ENCODE measurements around the gene PCK2. TPM values are rescaled to one million over a fixed set of nuclear protein-coding genes. Genes with fewer than 3 reads are reported as not detected.

PCK2 gene
- total RNA-seq, 1 donor from 2014 or later = 5.8 TPM

GRCh38 chr14:24062216-24062980 is 31.7 kb upstream of the PCK2 start:
- DNase-seq = no peak

- DNase-seq = no peak
Measured at GRCh38 chr14:24063263-24063836, 30.8 kb upstream of the PCK2 start.

GRCh38 chr14:24064091-24064795 is 29.9 kb upstream of the PCK2 start:
- no peak for DNase-seq

- no peak for DNase-seq
Measured at GRCh38 chr14:24064856-24065255, 29.3 kb upstream of the PCK2 start.

DNA sequence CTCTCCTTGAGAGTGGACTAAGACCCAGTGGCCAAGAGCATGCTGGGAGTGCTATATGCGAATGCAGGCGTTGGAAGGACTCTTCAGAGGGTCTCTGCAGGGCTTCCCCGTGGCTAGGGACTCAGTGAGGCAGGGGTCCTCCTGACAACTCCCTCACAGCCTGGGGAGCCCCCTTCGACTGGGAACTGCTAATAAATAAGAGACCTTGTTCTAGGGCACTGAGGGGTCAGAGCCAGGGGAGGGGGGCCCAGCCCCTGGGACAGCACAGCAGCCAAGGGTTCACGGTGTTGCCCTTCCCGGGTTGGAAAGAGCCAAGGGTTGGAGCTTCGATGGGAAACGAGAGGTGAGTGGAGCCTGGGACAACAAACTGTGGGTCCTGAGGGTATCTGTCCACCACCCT is 28.7 kb upstream of the PCK2 start:
- no peak for DNase-seq

DNA sequence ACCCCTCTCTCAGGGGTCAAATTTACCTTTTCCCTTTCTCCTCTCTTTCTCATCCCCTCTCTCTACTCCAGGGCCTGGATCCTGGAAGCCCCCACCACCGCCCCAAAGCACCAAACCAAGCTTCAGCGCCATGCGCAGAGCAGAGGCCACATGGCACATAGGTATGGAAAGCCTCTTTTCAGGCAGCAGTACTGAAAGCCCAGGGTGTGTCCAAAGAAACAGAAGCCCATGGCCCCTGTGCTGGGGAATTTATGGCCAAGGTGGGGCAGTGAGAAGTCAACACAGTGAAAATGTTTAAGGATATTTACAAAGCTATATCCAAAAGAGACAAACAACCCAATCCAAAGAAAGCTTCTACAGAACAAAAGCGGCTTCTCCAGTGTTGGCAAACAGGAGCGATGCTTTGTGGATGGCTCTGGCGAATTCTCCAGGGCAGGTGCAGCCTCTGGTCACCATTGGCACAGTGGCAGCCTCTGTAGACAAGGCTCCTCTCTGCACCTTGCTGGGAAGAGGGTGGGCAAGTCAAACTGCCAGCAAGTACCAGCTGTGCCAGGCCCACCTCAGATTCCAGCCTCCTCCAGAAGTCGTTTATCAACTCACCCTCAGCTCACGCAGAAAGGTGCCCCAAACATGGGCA is 27.5 kb upstream of the PCK2 start:
- DNase-seq = no peak

- no peak for DNase-seq
Measured at GRCh38 chr14:24067133-24068082, 26.7 kb upstream of the PCK2 start.

- no peak for DNase-seq
Measured at GRCh38 chr14:24068711-24069410, 25.2 kb upstream of the PCK2 start.

GRCh38 chr14:24069411-24069735 is 24.7 kb upstream of the PCK2 start:
- DNase-seq = no peak

DNA sequence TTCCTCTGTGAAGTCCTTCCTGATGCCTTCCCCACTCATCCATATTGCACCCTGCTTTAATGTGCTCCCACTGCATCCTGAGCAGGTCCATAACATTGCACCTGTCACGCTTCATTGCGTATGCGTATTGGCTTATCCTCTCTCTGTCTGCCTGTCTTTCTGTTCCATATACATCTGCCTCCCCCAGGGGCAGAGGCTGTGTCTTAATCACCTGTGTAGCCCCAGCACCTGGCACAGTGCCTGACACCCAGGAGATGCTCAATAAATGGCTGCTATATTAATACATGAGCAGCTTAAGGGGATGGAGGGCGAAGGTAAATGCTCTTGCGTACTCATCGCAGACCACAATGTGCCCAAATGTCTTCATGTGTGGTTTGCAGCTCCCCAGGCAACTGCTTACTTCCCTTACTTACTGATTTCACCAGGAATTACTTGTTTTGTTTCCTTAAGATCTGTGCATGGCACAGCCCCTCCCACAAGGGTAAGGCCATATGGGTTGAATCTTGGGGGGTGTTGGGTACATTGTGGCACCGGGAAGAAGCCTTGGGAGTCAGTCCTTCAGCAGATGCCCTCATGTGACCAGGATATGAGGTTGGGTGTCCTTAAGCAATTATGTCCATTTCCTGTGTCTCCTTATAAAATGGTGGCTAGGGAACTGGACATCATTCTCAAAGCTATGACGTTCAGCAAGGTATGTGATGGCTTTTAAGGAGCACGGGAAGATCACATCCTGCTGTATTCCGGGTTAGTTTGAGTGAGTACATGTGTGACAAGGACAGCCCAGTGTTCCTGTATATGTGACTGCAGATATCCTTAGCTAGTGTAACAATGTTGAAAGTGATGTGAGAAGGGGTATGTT is 23.6 kb upstream of the PCK2 start:
- DNase-seq = no peak

DNA sequence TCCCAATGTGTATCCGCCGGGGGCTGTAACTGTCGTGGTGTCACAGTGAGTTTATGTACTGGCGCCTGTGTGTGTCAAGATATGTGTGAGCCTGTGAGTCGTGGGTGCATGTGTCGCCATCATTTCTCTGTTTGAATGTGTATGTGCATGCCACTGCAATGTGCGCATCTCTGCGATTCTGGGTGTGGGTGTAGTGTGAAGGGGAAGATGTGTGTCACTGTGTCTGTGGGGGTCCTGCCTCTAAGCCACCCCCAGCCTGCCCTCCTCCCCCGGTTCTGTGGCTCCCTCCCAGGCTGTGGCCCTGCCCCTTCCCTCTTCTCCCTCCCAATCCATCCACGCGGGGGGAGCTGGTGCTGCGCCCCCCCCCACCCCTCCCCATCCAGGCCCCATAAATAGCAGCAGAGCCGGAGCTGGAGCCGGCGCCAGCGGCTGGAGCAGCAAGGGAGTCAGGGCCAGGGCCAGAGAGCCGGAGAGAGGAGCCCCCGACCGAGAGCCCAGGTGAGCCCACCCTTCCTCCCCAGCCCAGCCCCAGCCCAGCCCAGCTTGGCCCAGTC is 22.9 kb upstream of the PCK2 start, which contains the start of gene CPNE6:
CPNE6 (plus strand) TSS at position 419 of the 554 bp plus-strand sequence. CDS start 1,375 bp downstream, outside the sequence.
- no peak for DNase-seq

DNA sequence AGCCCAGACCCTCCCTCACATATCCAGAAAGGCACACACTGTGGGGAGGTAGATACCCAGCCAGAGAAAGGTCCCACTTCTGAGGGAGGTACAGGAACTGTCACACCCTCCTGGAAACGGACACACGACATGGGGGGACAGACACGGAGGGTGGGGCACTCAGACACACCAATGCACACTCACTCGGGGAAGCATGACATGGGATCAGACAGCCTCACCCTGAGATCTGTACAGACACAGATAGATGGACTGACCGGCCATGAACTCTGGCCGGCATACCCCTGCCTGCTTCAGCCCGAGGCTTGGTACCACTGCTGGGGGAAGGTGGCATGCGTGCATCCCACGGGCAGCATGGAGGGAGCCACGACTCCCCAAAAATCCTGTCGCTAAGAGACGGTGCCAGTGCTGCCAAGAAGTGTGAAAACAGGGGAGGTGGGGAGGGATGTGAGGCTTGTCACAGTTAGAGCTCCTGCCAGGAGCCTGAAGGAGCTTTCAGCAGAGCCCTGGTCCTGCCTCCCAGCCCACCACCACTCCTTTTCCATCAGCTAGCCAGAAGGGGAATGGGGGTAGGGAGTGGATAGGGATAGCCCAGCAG is 22.2 kb upstream of the PCK2 start:
- no peak for DNase-seq

- no peak for DNase-seq
Measured at GRCh38 chr14:24072436-24072835, 21.7 kb upstream of the PCK2 start.

- no peak for DNase-seq
Measured at GRCh38 chr14:24072881-24073877, 20.9 kb upstream of the PCK2 start.

GRCh38 chr14:24074625-24075484 is 19.3 kb upstream of the PCK2 start:
- no peak for DNase-seq

GRCh38 chr14:24075485-24076301 is 18.4 kb upstream of the PCK2 start:
- DNase-seq = no peak

DNA sequence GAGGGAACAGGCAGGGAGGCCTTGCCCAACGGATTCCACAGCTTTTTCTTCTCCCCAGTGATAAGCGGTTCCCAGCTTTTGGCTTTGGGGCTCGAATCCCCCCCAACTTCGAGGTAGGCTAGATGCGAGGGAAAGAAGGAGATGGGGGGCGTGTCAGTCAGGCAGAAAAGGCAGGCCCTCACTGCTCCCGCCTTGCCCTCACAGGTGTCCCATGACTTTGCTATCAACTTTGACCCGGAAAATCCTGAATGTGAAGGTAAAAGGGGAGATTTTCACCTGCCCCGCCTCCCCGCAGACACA is 17.9 kb upstream of the PCK2 start:
- DNase-seq = no peak

Measured in dermis blood vessel endothelial cell (primary cell).